HEK293 (cell line): Measurements from ENCODE around the gene NUB1.

Experiments used
- CTCF ChIA-PET: fragments of 350-600 bp; formaldehyde crosslinking; extraction: SDS; loops from one replicate; lab custom pipeline; 2021; ENCODE audit warnings: antibody characterized with exemption; lab: Yijun Ruan, JAX
- POLR2A ChIA-PET: fragments of 300-600 bp; formaldehyde crosslinking; extraction: SDS; loops from one replicate; lab custom pipeline; 2020; ENCODE audit warnings: antibody characterized with exemption, inconsistent platforms; lab: Yijun Ruan, JAX
- H3K27ac ChIP-seq: fragments of 200-500 bp; sonication (Bioruptor generic); 2 replicates; pipeline ENCODE4 v1.5.1; 2014; ENCODE audit warnings: low read depth, low read length, control low read depth, inconsistent platforms; ENCODE audit errors: extremely low read depth
- H3K36me3 ChIP-seq, 2 experiments: fragments of 200-500 bp in 1 of 2; sonication (Bioruptor generic) in 1 of 2; 1 replicate in 1 of 2; 2 replicates in 1 of 2; pipeline ENCODE4 v1.5.1; 2014 to 2017; ENCODE audit warnings: inconsistent platforms in 2 of 2, low read length in 2 of 2; ENCODE audit not compliant: control insufficient read depth in 2 of 2, insufficient read depth in 1 of 2
- H3K4me1 ChIP-seq: fragments of 200-500 bp; sonication (Bioruptor generic); 2 replicates; pipeline ENCODE4 v1.5.1; 2014; ENCODE audit warnings: mild to moderate bottlenecking, low read length, inconsistent platforms; ENCODE audit not compliant: control insufficient read depth, insufficient read depth
- H3K4me3 ChIP-seq: 2 replicates; pipeline ENCODE4 v1.5.1; 2011; ENCODE audit warnings: low read depth, mild to moderate bottlenecking, control low read depth, low read length, moderate library complexity
- H3K9me3 ChIP-seq: fragments of 200-500 bp; sonication (Bioruptor generic); 2 replicates; pipeline ENCODE4 v1.5.1; 2014; ENCODE audit warnings: low read depth, low read length, inconsistent platforms; ENCODE audit not compliant: control insufficient read depth, insufficient read depth
- GFI1B ChIP-seq: fragments of 450-650 bp; formaldehyde crosslinking; IDR thresholded peaks from 2 replicates; pipeline ENCODE4 v1.5.1; 2016; ENCODE audit warnings: missing biosample characterization, missing genetic modification characterization
- GLIS2 ChIP-seq: fragments of 450-650 bp; formaldehyde crosslinking; IDR thresholded peaks from 2 replicates; pipeline ENCODE4 v1.5.1; 2016; ENCODE audit warnings: missing biosample characterization, missing genetic modification characterization
- KLF17 ChIP-seq: fragments of 450-650 bp; formaldehyde crosslinking; IDR thresholded peaks from 2 replicates; pipeline ENCODE4 v1.5.1; 2016; ENCODE audit warnings: missing biosample characterization, missing genetic modification characterization
- SALL2 ChIP-seq: fragments of 450-650 bp; formaldehyde crosslinking; IDR thresholded peaks from 2 replicates; pipeline ENCODE4 v1.5.0; 2017; ENCODE audit warnings: missing biosample characterization, mild to moderate bottlenecking, missing genetic modification characterization, borderline replicate concordance
- TSHZ1 ChIP-seq: fragments of 450-650 bp; formaldehyde crosslinking; IDR thresholded peaks from 2 replicates; pipeline ENCODE4 v1.5.1; 2016; ENCODE audit warnings: missing biosample characterization, missing genetic modification characterization, borderline replicate concordance
- WT1 ChIP-seq: fragments of 450-650 bp; formaldehyde crosslinking; IDR thresholded peaks from 2 replicates; pipeline ENCODE4 v1.5.1; 2016; ENCODE audit warnings: missing biosample characterization, missing genetic modification characterization
- YY2 ChIP-seq: fragments of 450-650 bp; formaldehyde crosslinking; IDR thresholded peaks from 2 replicates; pipeline ENCODE4 v1.5.1; 2016; ENCODE audit warnings: missing biosample characterization, missing genetic modification characterization
- ZBTB21 ChIP-seq: fragments of 450-650 bp; formaldehyde crosslinking; IDR thresholded peaks from 2 replicates; pipeline ENCODE4 v1.5.1; 2017; ENCODE audit warnings: missing biosample characterization, missing genetic modification characterization
- ZBTB44 ChIP-seq: fragments of 450-650 bp; IDR thresholded peaks from 2 replicates; pipeline ENCODE4 v1.5.1; 2018; ENCODE audit warnings: missing biosample characterization, mild to moderate bottlenecking, missing genetic modification characterization
- ZEB2 ChIP-seq: fragments of 450-650 bp; formaldehyde crosslinking; IDR thresholded peaks from 2 replicates; pipeline ENCODE4 v1.5.1; 2016; ENCODE audit warnings: missing biosample characterization, missing genetic modification characterization
- ZFP41 ChIP-seq: fragments of 450-650 bp; formaldehyde crosslinking; IDR thresholded peaks from 2 replicates; pipeline ENCODE4 v1.5.1; 2016; ENCODE audit warnings: missing biosample characterization, missing genetic modification characterization, borderline replicate concordance
- ZNF10 ChIP-seq: fragments of 450-650 bp; formaldehyde crosslinking; IDR thresholded peaks from 2 replicates; pipeline ENCODE4 v1.5.1; 2017; ENCODE audit warnings: missing biosample characterization, missing genetic modification characterization
- ZNF121 ChIP-seq: fragments of 450-650 bp; formaldehyde crosslinking; IDR thresholded peaks from 2 replicates; pipeline ENCODE4 v1.5.1; 2016; ENCODE audit warnings: missing biosample characterization, missing genetic modification characterization
- ZNF19 ChIP-seq: fragments of 450-650 bp; formaldehyde crosslinking; IDR thresholded peaks from 2 replicates; pipeline ENCODE4; 2016; ENCODE audit warnings: missing biosample characterization, missing genetic modification characterization, low read depth
- ZNF211 ChIP-seq: fragments of 450-650 bp; formaldehyde crosslinking; IDR thresholded peaks from 2 replicates; pipeline ENCODE4 v1.5.1; 2016; ENCODE audit warnings: low read depth, missing biosample characterization, missing genetic modification characterization
- ZNF513 ChIP-seq: fragments of 450-650 bp; IDR thresholded peaks from 2 replicates; pipeline ENCODE4 v1.5.1; 2018; ENCODE audit warnings: missing biosample characterization, missing genetic modification characterization
- ZNF514 ChIP-seq: fragments of 450-650 bp; formaldehyde crosslinking; IDR thresholded peaks from 2 replicates; pipeline ENCODE4 v1.5.1; 2016; ENCODE audit warnings: missing biosample characterization, missing genetic modification characterization
- ZNF521 ChIP-seq: fragments of 450-650 bp; formaldehyde crosslinking; IDR thresholded peaks from 2 replicates; pipeline ENCODE4 v1.5.1; 2017; ENCODE audit warnings: missing biosample characterization, mild to moderate bottlenecking, missing genetic modification characterization
- ZNF555 ChIP-seq: fragments of 450-650 bp; formaldehyde crosslinking; conservative IDR thresholded peaks from 2 replicates; pipeline ENCODE4 v1.5.1; 2017; ENCODE audit warnings: missing biosample characterization, mild to moderate bottlenecking, missing genetic modification characterization, inconsistent platforms
- ZNF600 ChIP-seq: fragments of 450-650 bp; formaldehyde crosslinking; IDR thresholded peaks from 2 replicates; pipeline ENCODE4 v1.5.1; 2016; ENCODE audit warnings: missing biosample characterization, missing genetic modification characterization

NUB1 gene

GRCh38 chr7:151416941-151417315 lies 75.3 kb downstream of the NUB1 start:
- Histone ChIP-seq H3K9me3 (no peaks in the 10 kb centered on the region), H3K27ac (no peak overlapping the region), H3K4me3 (no peak overlapping the region), H3K36me3 (no peaks in the 10 kb centered on the region), H3K4me1 (no peaks in the 10 kb centered on the region)
- ChIA-PET POLR2A (no interaction called here), CTCF (interaction anchor here (0.6 kb wide), 2 partner anchors 79 to 214 kb away, joined by 3 to 4 read pairs; no protein-coding TSS in a partner anchor)
- TF ChIP-seq YY2 (tag by site-specific recombination) (no peak), ZFP41 (tag by site-specific recombination) (no peak), ZNF513 (no peak), ZNF121 (tag by site-specific recombination) (no peak)
- TF ChIP-seq, all 188 proteins: peak for 0

- Histone ChIP-seq H3K4me1 (no peaks in the 10 kb centered on the region), H3K4me3 (no peak overlapping the region), H3K27ac (no peak overlapping the region), H3K9me3 (no peaks in the 10 kb centered on the region), H3K36me3 (no peaks in the 10 kb centered on the region)
- ChIA-PET CTCF (no interaction called here), POLR2A (no interaction called here)
- TF ChIP-seq ZBTB21 (tag by site-specific recombination) = no peak
- no peak for TF ChIP-seq GLIS2 (tag by site-specific recombination)
- TF ChIP-seq SALL2 = no peak
- no peak for TF ChIP-seq ZBTB44 (tag by site-specific recombination)
- no peak for TF ChIP-seq ZNF600
- TF ChIP-seq WT1 (tag by site-specific recombination) = no peak
- TF ChIP-seq ZEB2 (tag by site-specific recombination) = no peak
- TF ChIP-seq TSHZ1 (tag by site-specific recombination) = no peak
- TF ChIP-seq ZNF555 = no peak
- TF ChIP-seq ZNF521 (tag by site-specific recombination) = no peak
- no peak for TF ChIP-seq ZNF19 (tag by site-specific recombination)
- no peak for TF ChIP-seq KLF17 (tag by site-specific recombination)
- TF ChIP-seq ZNF10 = no peak
- no peak for TF ChIP-seq GFI1B (tag by site-specific recombination)
- no peak for TF ChIP-seq ZNF211
- no peak for TF ChIP-seq ZNF514 (tag by site-specific recombination)
These were observed 78.5 kb downstream of the NUB1 start for GRCh38 chr7:151420144-151420543.
